Measurements from ENCODE around the gene IFT22. TPM values are rescaled to one million over a fixed set of nuclear protein-coding genes. Genes with fewer than 3 reads are reported as not detected.

Gene IFT22
- polyA plus RNA-seq, 2 donors, result 5.4 to 10.1 TPM

DNA sequence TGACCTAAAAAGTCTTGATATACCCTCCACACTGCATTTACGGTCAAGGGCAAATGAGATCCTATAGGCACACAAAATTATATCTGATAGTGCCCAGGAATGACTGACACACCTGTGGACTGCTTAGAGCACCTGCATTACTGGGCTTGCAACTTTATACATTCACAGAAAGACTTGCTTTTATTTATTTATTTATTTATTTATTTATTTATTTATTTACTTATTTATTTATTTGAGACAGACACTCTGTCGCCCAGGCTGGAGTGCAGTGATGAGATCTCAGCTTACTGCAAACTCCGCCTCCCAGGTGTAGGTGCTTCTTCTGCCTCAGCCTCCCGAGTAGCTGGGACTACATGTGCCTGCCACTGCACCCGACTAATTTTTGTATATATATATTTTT, 6.5 kb upstream of the IFT22 start:
- Histone ChIP-seq H3K27me3 (ENCODE audit: control insufficient read depth in 1 of 2, insufficient read depth in 2 of 2, low read length in 2 of 2) (no peaks in the 10 kb centered on the region), H3K4me1 (ENCODE audit: control insufficient read depth in 2 of 2, insufficient read depth in 2 of 2, low read length in 1 of 2) (no peaks in the 10 kb centered on the region), H3K36me3 (ENCODE audit: control insufficient read depth in 2 of 2, insufficient read depth in 2 of 2, low read length in 1 of 2) (no peaks in the 10 kb centered on the region), H3K27ac (ENCODE audit: low read depth in 2 of 2, low read length in 1 of 2) (no peak overlapping the region), H3K4me3 (ENCODE audit: low read depth in 1 of 2, low read length in 2 of 2) (no peak overlapping the region), H3K9me3 (ENCODE audit: control insufficient read depth in 2 of 2, insufficient read depth in 1 of 2, low read depth in 1 of 2, low read length in 1 of 2) (no peaks in the 10 kb centered on the region)
- WGBS, 2 donors, result 88 to 90% methylated on average over 5 of the region's 5 CpGs

DNA sequence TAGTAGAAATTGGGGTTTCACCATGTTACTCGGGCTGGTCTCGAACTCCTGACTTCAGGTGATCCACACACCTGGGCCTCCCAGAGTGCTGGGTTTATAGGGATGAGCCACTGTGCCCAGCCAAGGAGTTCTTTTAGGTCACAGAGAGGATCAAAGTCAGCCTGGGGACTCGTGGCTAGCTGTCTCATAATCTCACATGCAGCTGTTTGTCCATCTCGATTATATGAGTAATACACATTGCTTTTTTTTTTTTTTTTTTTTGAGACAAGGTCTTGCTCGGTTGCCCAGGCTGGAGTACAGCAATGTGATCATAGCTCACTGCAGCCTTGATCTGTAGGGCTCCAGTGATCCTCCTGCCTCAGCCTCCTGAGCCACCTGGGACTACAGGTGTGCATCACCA, 2.2 kb downstream of the IFT22 start:
- H3K36me3 ChIP-seq (ENCODE audit: control insufficient read depth in 2 of 2, insufficient read depth in 2 of 2, low read length in 1 of 2), result peaks cover 0 to 4% of the 10 kb centered on the region in 2 donors
- WGBS, 2 donors, result 59 to 73% methylated on average over 4 to 5 of the region's 5 CpGs
- H3K27ac ChIP-seq (ENCODE audit: low read depth in 2 of 2, low read length in 1 of 2), result no peak overlapping the region
- H3K9me3 ChIP-seq (ENCODE audit: control insufficient read depth in 2 of 2, insufficient read depth in 1 of 2, low read depth in 1 of 2, low read length in 1 of 2), result no peaks in the 10 kb centered on the region
- H3K4me1 ChIP-seq (ENCODE audit: control insufficient read depth in 2 of 2, insufficient read depth in 2 of 2, low read length in 1 of 2), result peaks cover 0 to 3% of the 10 kb centered on the region in 2 donors
- no peaks in the 10 kb centered on the region for H3K27me3 ChIP-seq (ENCODE audit: control insufficient read depth in 1 of 2, insufficient read depth in 2 of 2, low read length in 2 of 2)
- no peak overlapping the region for H3K4me3 ChIP-seq (ENCODE audit: low read depth in 1 of 2, low read length in 2 of 2)

DNA sequence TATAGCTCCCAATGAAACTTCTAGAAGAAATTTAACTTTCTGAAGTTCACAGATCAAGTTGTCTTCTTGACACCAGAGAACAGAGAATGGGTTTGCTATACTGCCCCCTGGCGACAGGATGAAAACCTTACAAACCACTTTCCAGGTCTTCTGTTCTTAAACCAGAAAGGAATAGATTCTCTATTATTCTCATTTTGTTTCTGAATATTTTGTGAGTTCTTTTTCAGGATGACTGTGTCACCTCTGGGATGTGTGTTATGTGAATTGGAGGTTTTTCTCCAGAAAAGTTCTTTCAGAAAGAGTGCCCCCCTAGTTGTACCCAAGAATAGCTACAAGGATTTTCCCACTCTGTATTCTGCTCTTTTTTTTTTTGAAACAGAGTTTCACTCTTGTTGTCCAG, 6.3 kb downstream of the IFT22 start:
- Histone ChIP-seq H3K36me3 (ENCODE audit: control insufficient read depth in 2 of 2, insufficient read depth in 2 of 2, low read length in 1 of 2) (peaks cover 0 to 4% of the 10 kb centered on the region in 2 donors), H3K4me1 (ENCODE audit: control insufficient read depth in 2 of 2, insufficient read depth in 2 of 2, low read length in 1 of 2) (no peaks in the 10 kb centered on the region), H3K27ac (ENCODE audit: low read depth in 2 of 2, low read length in 1 of 2) (no peak overlapping the region), H3K9me3 (ENCODE audit: control insufficient read depth in 2 of 2, insufficient read depth in 1 of 2, low read depth in 1 of 2, low read length in 1 of 2) (no peaks in the 10 kb centered on the region), H3K4me3 (ENCODE audit: low read depth in 1 of 2, low read length in 2 of 2) (no peak overlapping the region), H3K27me3 (ENCODE audit: control insufficient read depth in 1 of 2, insufficient read depth in 2 of 2, low read length in 2 of 2) (no peaks in the 10 kb centered on the region)
- WGBS, 2 donors, result 5 to 13% methylated on average over 1 of the region's 1 CpG

GRCh38 chr7:101308245-101309085, 13.1 kb downstream of the IFT22 start:
- no peaks in the 10 kb centered on the region for H3K27me3 ChIP-seq (ENCODE audit: control insufficient read depth in 1 of 2, insufficient read depth in 2 of 2, low read length in 2 of 2)
- H3K9me3 ChIP-seq (ENCODE audit: control insufficient read depth in 2 of 2, insufficient read depth in 1 of 2, low read depth in 1 of 2, low read length in 1 of 2), result peaks cover 3 to 4% of the 10 kb centered on the region in 2 donors
- peak overlapping the region; percentile 45 to 48 for H3K4me3 ChIP-seq (ENCODE audit: low read depth in 1 of 2, low read length in 2 of 2)
- H3K36me3 ChIP-seq (ENCODE audit: control insufficient read depth in 2 of 2, insufficient read depth in 2 of 2, low read length in 1 of 2), result no peaks in the 10 kb centered on the region
- WGBS, 2 donors, result 6 to 7% methylated on average over 53 to 62 of the region's 62 CpGs
- peaks cover 4 to 6% of the 10 kb centered on the region in 2 donors for H3K4me1 ChIP-seq (ENCODE audit: control insufficient read depth in 2 of 2, insufficient read depth in 2 of 2, low read length in 1 of 2)
- no peak overlapping the region for H3K27ac ChIP-seq (ENCODE audit: low read depth in 2 of 2, low read length in 1 of 2)

- H3K9me3 ChIP-seq (ENCODE audit: control insufficient read depth in 2 of 2, insufficient read depth in 1 of 2, low read depth in 1 of 2, low read length in 1 of 2), result peaks cover 5 to 12% of the 10 kb centered on the region in 2 donors
Observed at GRCh38 chr7:101306307-101306706, 15.3 kb downstream of the IFT22 start.

GRCh38 chr7:101303102-101303701, 18.4 kb downstream of the IFT22 start:
- H3K4me3 ChIP-seq (ENCODE audit: low read depth in 1 of 2, low read length in 2 of 2), result no peak overlapping the region
- no peak overlapping the region for H3K27ac ChIP-seq (ENCODE audit: low read depth in 2 of 2, low read length in 1 of 2)
- H3K4me1 ChIP-seq (ENCODE audit: control insufficient read depth in 2 of 2, insufficient read depth in 2 of 2, low read length in 1 of 2), result peaks cover 0 to 4% of the 10 kb centered on the region in 2 donors
- no peaks in the 10 kb centered on the region for H3K36me3 ChIP-seq (ENCODE audit: control insufficient read depth in 2 of 2, insufficient read depth in 2 of 2, low read length in 1 of 2)
- WGBS, 2 donors, result 16 to 21% methylated on average over 32 to 40 of the region's 40 CpGs
- peaks cover 0 to 27% of the 10 kb centered on the region in 2 donors for H3K27me3 ChIP-seq (ENCODE audit: control insufficient read depth in 1 of 2, insufficient read depth in 2 of 2, low read length in 2 of 2)
- peaks cover 6 to 20% of the 10 kb centered on the region in 2 donors for H3K9me3 ChIP-seq (ENCODE audit: control insufficient read depth in 2 of 2, insufficient read depth in 1 of 2, low read depth in 1 of 2, low read length in 1 of 2)

More at GRCh38 chr7:101306307-101306706, 15.3 kb downstream of the IFT22 start:
- H3K4me3 ChIP-seq (ENCODE audit: low read depth in 1 of 2, low read length in 2 of 2), result no peak overlapping the region
- H3K36me3 ChIP-seq (ENCODE audit: control insufficient read depth in 2 of 2, insufficient read depth in 2 of 2, low read length in 1 of 2), result no peaks in the 10 kb centered on the region
- H3K4me1 ChIP-seq (ENCODE audit: control insufficient read depth in 2 of 2, insufficient read depth in 2 of 2, low read length in 1 of 2), result peaks cover 4 to 6% of the 10 kb centered on the region in 2 donors
- 90 to 94% methylated on average over 9 of the region's 9 CpGs for WGBS, 2 donors
- H3K27me3 ChIP-seq (ENCODE audit: control insufficient read depth in 1 of 2, insufficient read depth in 2 of 2, low read length in 2 of 2), result peaks cover 0 to 9% of the 10 kb centered on the region in 2 donors
- H3K27ac ChIP-seq (ENCODE audit: low read depth in 2 of 2, low read length in 1 of 2), result no peak overlapping the region

DNA sequence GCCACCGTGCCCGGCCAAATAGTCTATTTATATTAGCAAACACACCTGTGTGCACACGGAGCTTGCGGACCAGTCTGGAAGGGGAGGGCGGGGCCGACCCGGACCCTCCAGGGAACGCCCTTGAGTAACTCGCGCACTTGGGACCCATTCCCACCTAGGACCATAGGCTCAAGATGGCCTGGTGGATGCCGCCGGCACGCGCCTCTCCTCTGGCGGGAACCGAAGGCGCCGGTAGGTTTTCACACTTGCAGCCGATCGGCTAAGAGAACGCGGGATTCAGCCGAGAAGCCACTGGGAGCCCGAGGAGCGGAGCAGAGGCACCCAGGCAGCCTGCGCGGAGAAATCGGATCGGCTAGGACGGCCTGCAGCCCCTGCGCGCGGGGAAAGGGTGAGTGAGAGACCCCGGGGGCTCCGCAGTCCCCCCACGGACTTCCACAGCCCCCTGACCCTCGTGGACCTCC, 18.9 kb downstream of the IFT22 start:
- 11% methylated on average over 37 of the region's 37 CpGs for WGBS, 2 donors
- Histone ChIP-seq H3K9me3 (ENCODE audit: control insufficient read depth in 2 of 2, insufficient read depth in 1 of 2, low read depth in 1 of 2, low read length in 1 of 2) (peaks cover 6 to 20% of the 10 kb centered on the region in 2 donors), H3K27ac (ENCODE audit: low read depth in 2 of 2, low read length in 1 of 2) (no peak overlapping the region), H3K4me1 (ENCODE audit: control insufficient read depth in 2 of 2, insufficient read depth in 2 of 2, low read length in 1 of 2) (no peaks in the 10 kb centered on the region), H3K36me3 (ENCODE audit: control insufficient read depth in 2 of 2, insufficient read depth in 2 of 2, low read length in 1 of 2) (no peaks in the 10 kb centered on the region), H3K27me3 (ENCODE audit: control insufficient read depth in 1 of 2, insufficient read depth in 2 of 2, low read length in 2 of 2) (peaks cover 0 to 27% of the 10 kb centered on the region in 2 donors), H3K4me3 (ENCODE audit: low read depth in 1 of 2, low read length in 2 of 2) (no peak overlapping the region)

GRCh38 chr7:101300465-101301376, 20.9 kb downstream of the IFT22 start:
- Histone ChIP-seq H3K4me1 (ENCODE audit: control insufficient read depth in 2 of 2, insufficient read depth in 2 of 2, low read length in 1 of 2) (no peaks in the 10 kb centered on the region), H3K4me3 (ENCODE audit: low read depth in 1 of 2, low read length in 2 of 2) (no peak overlapping the region), H3K36me3 (ENCODE audit: control insufficient read depth in 2 of 2, insufficient read depth in 2 of 2, low read length in 1 of 2) (no peaks in the 10 kb centered on the region), H3K27me3 (ENCODE audit: control insufficient read depth in 1 of 2, insufficient read depth in 2 of 2, low read length in 2 of 2) (peaks cover 0 to 27% of the 10 kb centered on the region in 2 donors), H3K27ac (ENCODE audit: low read depth in 2 of 2, low read length in 1 of 2) (no peak overlapping the region), H3K9me3 (ENCODE audit: control insufficient read depth in 2 of 2, insufficient read depth in 1 of 2, low read depth in 1 of 2, low read length in 1 of 2) (peaks cover 3 to 20% of the 10 kb centered on the region in 2 donors)
- whole genome bisulfite sequencing, 2 donors, result 61 to 63% methylated on average over 15 to 16 of the region's 16 CpGs
